WTC11 (cell line): ENCODE data around the gene ING1. TPM values are rescaled to one million over a fixed set of nuclear protein-coding genes. Genes with fewer than 3 reads are reported as not detected.

ENCODE experiments used
- E2F4 ChIP-seq: sonication (generic); formaldehyde crosslinking; IDR thresholded peaks from 2 replicates; pipeline ENCODE4 v1.8.1; 2022; ENCODE audit warnings: low read depth, mild to moderate bottlenecking, moderate library complexity, missing genetic modification reagents, borderline replicate concordance
- E2F5 ChIP-seq: sonication (generic); formaldehyde crosslinking; IDR thresholded peaks from 2 replicates; pipeline ENCODE4 v1.8.1; 2022; ENCODE audit warnings: mild to moderate bottlenecking, moderate library complexity, missing genetic modification reagents
- ETV6 ChIP-seq: sonication (generic); formaldehyde crosslinking; IDR thresholded peaks from 2 replicates; pipeline ENCODE4 v1.8.1; 2022; ENCODE audit warnings: mild to moderate bottlenecking, missing genetic modification reagents
- NFYB ChIP-seq: sonication (generic); formaldehyde crosslinking; conservative IDR thresholded peaks from 2 replicates; pipeline ENCODE4 v1.8.0; 2022; ENCODE audit warnings: low read depth, missing genetic modification reagents
- NR2C2 ChIP-seq: sonication (generic); formaldehyde crosslinking; IDR thresholded peaks from 2 replicates; pipeline ENCODE4 v1.8.0; 2022; ENCODE audit warnings: mild to moderate bottlenecking, missing genetic modification reagents
- OVOL2 ChIP-seq: fragments of 250-450 bp; sonication (Bioruptor Pico); IDR thresholded peaks from 2 replicates; pipeline ENCODE4 v1.9.0; 2021; ENCODE audit warnings: mild to moderate bottlenecking, borderline replicate concordance
- PRDM15 ChIP-seq: sonication (generic); formaldehyde crosslinking; IDR thresholded peaks from 2 replicates; pipeline ENCODE4 v1.8.0; 2022; ENCODE audit warnings: missing genetic modification reagents
- PRRX2 ChIP-seq: fragments of 250-450 bp; sonication (Bioruptor Pico); IDR thresholded peaks from 2 replicates; pipeline ENCODE4 v1.8.0; 2021; ENCODE audit warnings: mild to moderate bottlenecking
- RELA ChIP-seq: sonication (generic); formaldehyde crosslinking; IDR thresholded peaks from 2 replicates; pipeline ENCODE4 v1.8.1; 2022; ENCODE audit warnings: missing genetic modification reagents, mild to moderate bottlenecking, borderline replicate concordance
- RORB ChIP-seq: fragments of 250-450 bp; sonication (Bioruptor Pico); IDR thresholded peaks from 2 replicates; pipeline ENCODE4 v1.9.0; 2021; ENCODE audit warnings: mild to moderate bottlenecking
- SP1 ChIP-seq: sonication (generic); formaldehyde crosslinking; conservative IDR thresholded peaks from 2 replicates; pipeline ENCODE4 v1.8.1; 2022; ENCODE audit warnings: missing genetic modification reagents
- TCF7 ChIP-seq: sonication (generic); formaldehyde crosslinking; IDR thresholded peaks from 2 replicates; pipeline ENCODE4 v1.8.0; 2022; ENCODE audit warnings: mild to moderate bottlenecking, low read depth, missing genetic modification reagents, moderate library complexity
- TP53 ChIP-seq: sonication (generic); formaldehyde crosslinking; IDR thresholded peaks from 2 replicates; pipeline ENCODE4 v1.8.1; 2023; ENCODE audit warnings: mild to moderate bottlenecking, missing genetic modification reagents
- ZNF232 ChIP-seq: sonication (generic); formaldehyde crosslinking; IDR thresholded peaks from 2 replicates; pipeline ENCODE4 v1.8.0; 2022; ENCODE audit warnings: mild to moderate bottlenecking, missing genetic modification reagents
- ZNF281 ChIP-seq: sonication (generic); formaldehyde crosslinking; IDR thresholded peaks from 2 replicates; pipeline ENCODE4 v1.8.0; 2023; ENCODE audit warnings: mild to moderate bottlenecking, missing genetic modification reagents
- ZNF396 ChIP-seq: fragments of 250-450 bp; sonication (Bioruptor Pico); IDR thresholded peaks from 2 replicates; pipeline ENCODE4 v1.8.0; 2021; ENCODE audit warnings: mild to moderate bottlenecking, moderate library complexity, borderline replicate concordance
- ZNF671 ChIP-seq: fragments of 250-450 bp; sonication (Bioruptor Pico); IDR thresholded peaks from 2 replicates; pipeline ENCODE4 v1.8.0; 2021; ENCODE audit warnings: mild to moderate bottlenecking
- total RNA-seq: library from RNA; stranded (reverse); gene quantifications from 3 replicates; pipeline ENCODE4 v1.2.3, GENCODE V29; 2021
- TF ChIP-seq, protein P1 (sequence below): sonication (generic); formaldehyde crosslinking; conservative IDR thresholded peaks from 2 replicates; pipeline ENCODE4 v1.8.1; 2022; ENCODE audit warnings: mild to moderate bottlenecking, missing genetic modification reagents
- TF ChIP-seq, protein P2 (sequence below): sonication (generic); formaldehyde crosslinking; IDR thresholded peaks from 2 replicates; pipeline ENCODE4 v1.8.1; 2023; ENCODE audit warnings: mild to moderate bottlenecking, missing genetic modification reagents, moderate library complexity
- TF ChIP-seq, protein P3 (sequence below): fragments of 250-450 bp; sonication (Bioruptor Pico); IDR thresholded peaks from 2 replicates; pipeline ENCODE4 v1.8.0; 2021; ENCODE audit warnings: mild to moderate bottlenecking
- TF ChIP-seq, protein P4 (sequence below): fragments of 250-450 bp; sonication (Bioruptor Pico); IDR thresholded peaks from 2 replicates; pipeline ENCODE4 v1.9.0; 2021; ENCODE audit warnings: mild to moderate bottlenecking
- TF ChIP-seq, protein P5 (sequence below): sonication (generic); formaldehyde crosslinking; IDR thresholded peaks from 2 replicates; pipeline ENCODE4 v1.8.0; 2022; ENCODE audit warnings: mild to moderate bottlenecking, missing genetic modification reagents

The ING1 gene
- total RNA-seq, 1 experiment from 2014 or later: 26.2 TPM

DNA sequence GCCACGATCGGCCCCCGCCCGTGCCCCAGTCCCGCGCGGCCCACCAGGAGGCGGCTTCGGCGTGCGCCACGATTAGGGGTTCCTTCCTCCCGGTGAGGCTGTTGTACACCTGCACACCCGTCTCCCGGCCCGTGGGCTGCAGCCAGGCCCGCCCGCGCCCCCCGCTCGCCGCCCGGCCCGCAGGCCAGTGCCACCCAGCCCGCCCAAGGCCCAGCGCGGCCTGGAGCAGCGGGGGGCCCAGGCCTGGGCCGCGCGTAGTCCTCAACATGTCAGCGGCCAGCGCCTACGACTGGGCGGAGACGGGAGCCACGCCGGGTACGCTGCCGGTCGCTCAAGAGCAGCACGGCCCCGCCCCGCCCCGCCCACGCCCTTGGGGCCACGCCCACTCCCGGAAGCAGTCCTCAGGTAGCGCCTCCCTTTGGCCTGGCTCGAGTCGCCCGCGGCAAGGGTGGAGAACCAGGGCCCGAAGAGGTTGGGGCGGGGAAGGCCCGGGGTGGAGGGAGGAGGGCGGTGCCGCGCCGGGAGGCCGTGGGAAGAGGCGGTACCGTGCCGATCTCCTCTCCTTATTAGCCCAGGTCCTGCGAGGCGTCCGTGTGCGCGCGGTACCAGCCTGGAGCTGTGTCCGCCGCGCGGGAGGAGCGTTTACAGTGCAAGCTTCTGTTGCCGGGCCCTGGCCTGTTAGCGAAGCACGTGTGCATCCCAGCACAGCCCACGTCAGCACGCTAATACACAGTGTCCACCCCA, 7.5 kb upstream of the ING1 start, which contains the start of gene CARS2 (continued):
- TF ChIP-seq PRRX2 (CRISPR knock-in tag) (no peak), ETV6 (CRISPR knock-in tag) (peak; percentile 75), RORB (CRISPR knock-in tag) (no peak), TCF7 (CRISPR knock-in tag) (0 out of 2 replicates have a peak, but pooled peaks have one; percentile 24), NFYB (CRISPR knock-in tag) (no peak), E2F5 (no peak), ZNF671 (CRISPR knock-in tag) (no peak), ZNF232 (CRISPR knock-in tag) (no peak), PRDM15 (CRISPR knock-in tag) (no peak), NR2C2 (CRISPR knock-in tag) (no peak), E2F4 (CRISPR knock-in tag) (peak; percentile 37; the same call in 1 of the 2 replicates), ZNF281 (CRISPR knock-in tag) (no peak), ZNF396 (CRISPR knock-in tag) (no peak), SP1 (CRISPR knock-in tag) (peak; percentile 98), RELA (CRISPR knock-in tag) (no peak), OVOL2 (CRISPR knock-in tag) (no peak), TP53 (CRISPR knock-in tag) (peak; percentile 69)
- TF ChIP-seq, protein P1, sequence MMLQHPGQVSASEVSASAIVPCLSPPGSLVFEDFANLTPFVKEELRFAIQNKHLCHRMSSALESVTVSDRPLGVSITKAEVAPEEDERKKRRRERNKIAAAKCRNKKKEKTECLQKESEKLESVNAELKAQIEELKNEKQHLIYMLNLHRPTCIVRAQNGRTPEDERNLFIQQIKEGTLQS (CRISPR knock-in tag): no peak
- TF ChIP-seq, protein P2, sequence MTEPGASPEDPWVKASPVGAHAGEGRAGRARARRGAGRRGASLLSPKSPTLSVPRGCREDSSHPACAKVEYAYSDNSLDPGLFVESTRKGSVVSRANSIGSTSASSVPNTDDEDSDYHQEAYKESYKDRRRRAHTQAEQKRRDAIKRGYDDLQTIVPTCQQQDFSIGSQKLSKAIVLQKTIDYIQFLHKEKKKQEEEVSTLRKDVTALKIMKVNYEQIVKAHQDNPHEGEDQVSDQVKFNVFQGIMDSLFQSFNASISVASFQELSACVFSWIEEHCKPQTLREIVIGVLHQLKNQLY (CRISPR knock-in tag): no peak
- TF ChIP-seq, protein P3, sequence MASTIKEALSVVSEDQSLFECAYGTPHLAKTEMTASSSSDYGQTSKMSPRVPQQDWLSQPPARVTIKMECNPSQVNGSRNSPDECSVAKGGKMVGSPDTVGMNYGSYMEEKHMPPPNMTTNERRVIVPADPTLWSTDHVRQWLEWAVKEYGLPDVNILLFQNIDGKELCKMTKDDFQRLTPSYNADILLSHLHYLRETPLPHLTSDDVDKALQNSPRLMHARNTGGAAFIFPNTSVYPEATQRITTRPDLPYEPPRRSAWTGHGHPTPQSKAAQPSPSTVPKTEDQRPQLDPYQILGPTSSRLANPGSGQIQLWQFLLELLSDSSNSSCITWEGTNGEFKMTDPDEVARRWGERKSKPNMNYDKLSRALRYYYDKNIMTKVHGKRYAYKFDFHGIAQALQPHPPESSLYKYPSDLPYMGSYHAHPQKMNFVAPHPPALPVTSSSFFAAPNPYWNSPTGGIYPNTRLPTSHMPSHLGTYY (CRISPR knock-in tag): no peak
- TF ChIP-seq, protein P4, sequence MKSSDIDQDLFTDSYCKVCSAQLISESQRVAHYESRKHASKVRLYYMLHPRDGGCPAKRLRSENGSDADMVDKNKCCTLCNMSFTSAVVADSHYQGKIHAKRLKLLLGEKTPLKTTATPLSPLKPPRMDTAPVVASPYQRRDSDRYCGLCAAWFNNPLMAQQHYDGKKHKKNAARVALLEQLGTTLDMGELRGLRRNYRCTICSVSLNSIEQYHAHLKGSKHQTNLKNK (CRISPR knock-in tag): no peak
- TF ChIP-seq, protein P5, sequence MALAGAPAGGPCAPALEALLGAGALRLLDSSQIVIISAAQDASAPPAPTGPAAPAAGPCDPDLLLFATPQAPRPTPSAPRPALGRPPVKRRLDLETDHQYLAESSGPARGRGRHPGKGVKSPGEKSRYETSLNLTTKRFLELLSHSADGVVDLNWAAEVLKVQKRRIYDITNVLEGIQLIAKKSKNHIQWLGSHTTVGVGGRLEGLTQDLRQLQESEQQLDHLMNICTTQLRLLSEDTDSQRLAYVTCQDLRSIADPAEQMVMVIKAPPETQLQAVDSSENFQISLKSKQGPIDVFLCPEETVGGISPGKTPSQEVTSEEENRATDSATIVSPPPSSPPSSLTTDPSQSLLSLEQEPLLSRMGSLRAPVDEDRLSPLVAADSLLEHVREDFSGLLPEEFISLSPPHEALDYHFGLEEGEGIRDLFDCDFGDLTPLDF (CRISPR knock-in tag): no peak
